GM19025 (cell line): ENCODE measurements around the gene TSPAN12.
"Not testable (repeated sequence)": the region's sequence is repeated elsewhere in the genome, so short reads cannot be mapped to it uniquely, and the experiment has no call there.

ENCODE experiments used
- ATAC-seq: cut with Tn5 transposase; IDR thresholded peaks from one replicate; pipeline ENCODE4 v1.9.1; 2021; ENCODE audit warnings: mild to moderate bottlenecking, low read depth, moderate library complexity; ENCODE audit not compliant: unreplicated experiment

TSPAN12 gene

DNA sequence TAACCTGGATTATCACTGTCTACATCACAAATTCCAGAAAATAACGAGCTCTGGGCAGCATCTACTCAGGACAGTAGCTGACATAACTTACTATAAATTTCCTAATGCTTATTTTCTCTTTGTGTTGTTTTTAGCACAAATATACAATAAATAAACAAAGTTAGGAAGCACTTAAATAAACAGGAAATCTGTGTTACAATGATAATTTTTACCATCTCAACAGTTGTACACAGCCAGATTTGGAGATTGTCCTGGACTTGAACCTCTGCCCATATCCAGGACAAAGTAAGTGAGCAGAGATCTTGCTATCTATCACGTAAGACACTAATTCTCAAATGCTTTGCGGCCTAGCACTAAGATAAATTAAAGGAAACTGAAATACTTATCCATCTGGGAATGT lies 48.7 kb downstream of the TSPAN12 start:
- ATAC-seq = no peak

DNA sequence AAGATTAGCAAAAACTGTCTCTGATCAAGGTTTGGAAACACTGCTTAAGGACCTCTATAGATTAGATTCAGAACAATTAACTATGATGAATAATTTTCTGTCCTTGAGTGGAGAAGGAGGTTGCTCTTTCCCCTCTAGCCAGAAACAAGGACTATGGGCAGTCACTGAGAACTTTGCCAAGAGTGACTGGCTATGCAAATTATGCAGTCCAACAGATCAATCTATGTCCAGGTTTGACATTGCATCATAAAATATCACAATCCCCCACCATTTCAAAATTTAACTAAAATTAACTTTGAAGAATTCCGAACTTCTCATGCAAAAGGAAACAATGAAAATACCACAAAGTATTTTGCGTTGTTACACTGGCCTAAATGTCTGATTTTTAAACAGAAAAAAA lies 50.6 kb downstream of the TSPAN12 start:
- no peak for ATAC-seq

DNA sequence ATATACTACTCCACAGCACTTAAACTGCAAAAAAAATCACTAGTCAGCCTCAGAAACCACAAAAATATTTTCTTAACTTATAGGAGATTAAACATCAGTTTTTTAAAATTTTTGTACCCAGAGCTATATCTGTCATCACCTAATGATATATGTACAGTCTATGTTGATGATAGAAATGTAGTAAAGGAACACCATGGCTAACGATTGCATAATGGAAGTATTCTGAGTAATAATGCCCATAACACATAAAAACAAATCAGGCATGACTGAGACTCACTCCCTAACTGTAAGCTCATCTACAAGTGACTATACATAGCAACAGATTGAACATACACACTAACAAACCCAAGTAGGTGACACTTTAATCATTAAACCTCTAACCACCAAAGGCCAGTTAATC lies 51.3 kb downstream of the TSPAN12 start:
- no peak for ATAC-seq

DNA sequence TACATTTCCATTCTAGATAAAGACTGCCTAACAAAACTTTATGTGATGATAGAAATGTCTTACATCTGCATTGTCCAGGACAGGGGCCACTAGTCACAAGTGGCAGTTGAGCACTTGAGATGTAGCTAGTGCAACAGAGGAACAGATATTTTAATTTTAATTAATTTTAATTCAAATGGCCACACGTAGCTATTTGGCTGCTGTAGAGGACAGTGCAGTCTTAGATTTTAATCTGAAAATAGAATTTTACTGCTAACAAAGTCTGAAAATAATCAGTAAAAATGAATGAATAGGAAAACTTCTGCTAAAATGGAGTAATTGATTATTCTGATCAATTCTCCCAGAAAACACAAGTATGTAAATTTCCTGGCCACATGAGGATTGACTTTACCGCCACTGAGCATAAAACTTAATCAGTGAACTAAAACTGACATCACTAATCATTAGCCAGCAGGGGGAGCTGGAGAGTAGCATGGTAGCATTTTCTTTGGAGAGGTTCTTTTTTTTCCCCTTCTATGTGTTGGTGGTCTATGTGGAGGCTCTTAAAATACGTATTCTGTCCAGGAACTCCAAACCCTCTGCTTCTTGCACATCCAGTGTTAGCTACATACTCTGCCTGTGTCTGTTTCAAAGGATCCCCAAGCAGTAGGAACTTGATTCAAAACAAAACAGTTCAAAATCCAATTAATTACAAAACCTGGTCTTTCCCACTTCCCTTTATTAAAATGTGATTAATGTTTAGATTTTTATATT lies 52.1 kb downstream of the TSPAN12 start:
- ATAC-seq = peak; percentile 69

DNA sequence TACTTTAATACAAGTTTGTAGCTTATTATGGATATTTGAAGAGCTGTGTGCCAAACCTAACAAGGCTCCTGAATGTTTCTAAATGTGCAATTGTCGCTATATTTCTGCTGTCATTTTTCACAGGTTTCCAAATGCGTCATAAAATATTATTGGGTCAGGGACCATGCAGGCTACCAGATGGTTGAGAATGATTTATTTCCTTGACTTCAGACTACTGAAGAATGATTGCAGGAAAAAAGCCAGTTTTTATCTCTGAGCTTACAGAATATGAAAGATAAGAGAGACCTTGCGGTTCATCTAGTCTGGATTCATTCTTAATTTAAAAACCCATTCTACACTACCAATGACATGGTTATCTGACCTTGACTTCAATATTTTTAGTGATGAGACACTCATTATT lies 55.2 kb downstream of the TSPAN12 start:
- no peak for ATAC-seq

DNA sequence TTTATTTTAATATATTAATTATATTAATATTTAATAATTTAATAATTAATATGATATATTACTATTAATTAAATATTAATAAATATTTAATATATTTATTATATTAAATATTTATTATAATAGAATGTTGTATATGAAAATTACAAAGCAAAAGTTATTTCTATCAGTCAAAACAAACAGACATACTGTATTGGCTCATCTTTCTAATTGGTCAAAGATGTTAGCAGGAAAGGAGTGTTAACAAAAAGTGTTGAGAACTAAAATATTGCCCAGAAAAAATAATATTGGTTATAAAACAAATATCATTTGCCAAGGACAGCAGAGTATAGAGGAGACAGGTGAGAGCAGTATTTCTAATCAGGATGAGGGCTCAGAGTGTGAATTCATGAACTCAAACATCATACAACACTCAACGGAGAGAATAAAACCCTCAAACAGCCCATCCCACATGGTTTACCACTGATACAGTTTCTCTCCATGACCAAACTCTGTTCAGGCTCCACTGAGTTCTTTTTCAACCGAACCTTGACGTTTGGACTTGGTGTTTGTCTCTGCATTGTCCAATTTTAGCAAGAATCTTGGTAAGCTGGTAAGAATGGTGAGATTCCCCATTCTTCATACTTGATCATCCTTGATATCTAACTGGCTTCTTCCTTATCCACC lies 58.0 kb downstream of the TSPAN12 start:
- ATAC-seq = no peak

DNA sequence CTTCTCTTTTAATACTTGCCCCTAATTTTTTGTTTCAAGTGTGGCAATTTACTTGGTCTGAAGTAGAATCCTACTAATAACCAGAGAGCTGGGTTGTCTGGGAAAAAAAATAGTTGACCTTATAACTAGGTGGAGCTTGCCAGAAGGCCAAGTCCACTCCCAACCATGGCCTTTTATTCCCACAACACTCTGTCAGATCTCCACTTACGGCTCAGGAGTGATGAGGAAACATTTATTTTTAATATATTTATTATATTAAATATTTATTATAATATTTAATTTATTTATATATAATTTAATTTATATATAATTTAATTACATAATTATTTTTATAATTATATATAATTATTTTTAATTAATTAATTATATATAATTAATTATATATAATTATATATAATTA lies 58.8 kb downstream of the TSPAN12 start:
- no peak for ATAC-seq

DNA sequence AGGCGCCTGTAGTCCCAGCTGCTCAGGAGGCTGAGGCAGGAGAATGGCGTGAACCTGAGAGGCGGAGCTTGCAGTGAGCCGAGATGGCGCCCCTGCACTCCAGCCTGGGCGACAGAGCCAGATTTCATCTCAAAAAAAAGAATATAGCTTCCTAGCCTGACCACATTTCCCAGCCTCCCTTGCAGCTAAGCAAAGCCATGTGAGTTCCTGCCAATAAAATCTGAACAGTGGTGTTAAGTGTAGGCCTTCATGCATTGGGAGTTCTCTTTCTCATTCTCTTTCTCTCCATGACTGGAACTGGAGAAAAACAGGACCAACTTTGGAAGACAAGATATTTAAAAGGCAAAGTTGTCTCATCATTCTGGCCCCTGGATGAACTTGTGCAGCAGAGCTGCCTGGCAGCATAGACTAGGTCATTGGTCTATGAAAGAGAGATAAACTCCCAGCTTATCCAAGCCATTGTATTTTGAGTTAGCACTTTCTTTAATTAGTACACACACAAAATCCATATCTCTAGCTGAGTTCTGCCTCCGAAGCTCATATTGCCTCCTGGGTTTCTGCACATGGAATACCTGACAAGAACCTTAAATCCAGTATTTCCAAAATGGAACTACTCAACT lies 60.8 kb downstream of the TSPAN12 start:
- no peak for ATAC-seq

DNA sequence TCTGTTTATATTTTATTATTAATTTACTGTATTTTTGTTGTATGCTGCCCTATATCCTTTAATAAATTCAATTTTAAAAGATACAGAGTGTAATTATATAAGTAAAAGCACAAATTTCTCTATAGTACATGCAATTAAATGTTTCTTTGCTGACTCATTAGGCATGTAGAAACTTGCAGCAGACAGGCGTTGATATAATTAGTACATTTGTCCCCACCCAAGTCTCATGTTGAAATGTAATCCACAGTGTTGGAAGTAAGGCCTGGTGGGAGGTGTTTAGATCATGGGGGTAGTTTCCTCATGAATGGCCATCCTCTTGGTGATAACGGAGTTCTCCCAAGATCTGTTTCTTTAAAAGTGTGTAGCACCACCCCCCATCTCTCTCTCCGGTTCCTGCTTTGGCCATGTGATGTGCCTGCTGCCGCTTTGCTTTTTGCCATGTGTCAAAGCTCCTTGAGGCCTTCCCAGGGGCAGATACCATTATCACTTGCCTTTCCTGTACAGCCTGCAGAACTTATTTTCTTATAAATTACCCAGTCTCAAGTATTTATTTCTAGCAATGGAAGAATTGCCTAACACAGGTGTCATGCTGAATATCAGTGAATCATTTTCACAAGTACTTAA lies 63.7 kb downstream of the TSPAN12 start:
- ATAC-seq = no peak

DNA sequence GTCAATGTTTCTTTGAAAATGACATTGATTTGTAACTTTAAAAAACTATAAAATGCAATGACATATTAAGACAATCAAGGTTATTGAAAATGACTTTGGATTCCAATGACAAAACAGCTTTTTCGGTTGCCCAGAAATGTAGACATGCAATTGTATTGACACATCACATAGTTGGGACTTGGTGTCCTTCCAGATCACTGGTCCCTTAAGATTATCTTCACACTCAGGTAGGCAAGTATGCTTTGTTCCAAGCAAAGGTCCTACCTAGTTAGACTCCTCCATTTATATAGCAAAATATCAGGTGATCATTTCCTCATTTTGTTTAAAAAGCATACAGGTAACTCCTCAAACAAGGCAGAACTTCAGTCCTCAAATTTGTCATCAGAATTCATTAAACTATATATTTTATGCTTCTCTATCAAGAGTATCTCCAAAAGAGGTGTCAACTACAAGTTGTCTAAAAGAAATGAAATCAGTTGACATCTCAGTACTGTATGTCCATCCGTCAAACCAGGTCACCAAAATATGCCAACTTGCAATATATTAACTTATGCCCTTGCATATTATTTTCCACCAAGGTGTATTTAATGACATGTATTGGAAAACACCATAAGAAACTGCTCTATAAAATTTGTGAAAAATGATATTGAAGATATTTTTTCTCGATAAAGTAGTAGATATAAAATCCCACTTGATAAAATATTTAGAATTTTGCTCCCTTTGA lies 64.6 kb downstream of the TSPAN12 start:
- ATAC-seq = no peak

DNA sequence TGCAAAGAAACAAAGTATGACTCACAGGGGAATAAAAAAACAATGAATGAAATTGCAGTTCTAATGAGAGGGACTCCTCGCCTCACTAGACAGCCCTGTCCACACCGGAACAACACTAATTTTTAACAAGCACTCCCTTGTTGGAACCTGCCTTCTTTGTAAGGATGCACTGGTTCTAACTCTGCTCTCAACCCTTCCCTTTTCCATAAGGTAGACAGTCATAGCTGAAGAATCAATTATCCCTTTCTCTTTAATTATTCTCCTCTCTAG lies 65.1 kb downstream of the TSPAN12 start:
- no peak for ATAC-seq

DNA sequence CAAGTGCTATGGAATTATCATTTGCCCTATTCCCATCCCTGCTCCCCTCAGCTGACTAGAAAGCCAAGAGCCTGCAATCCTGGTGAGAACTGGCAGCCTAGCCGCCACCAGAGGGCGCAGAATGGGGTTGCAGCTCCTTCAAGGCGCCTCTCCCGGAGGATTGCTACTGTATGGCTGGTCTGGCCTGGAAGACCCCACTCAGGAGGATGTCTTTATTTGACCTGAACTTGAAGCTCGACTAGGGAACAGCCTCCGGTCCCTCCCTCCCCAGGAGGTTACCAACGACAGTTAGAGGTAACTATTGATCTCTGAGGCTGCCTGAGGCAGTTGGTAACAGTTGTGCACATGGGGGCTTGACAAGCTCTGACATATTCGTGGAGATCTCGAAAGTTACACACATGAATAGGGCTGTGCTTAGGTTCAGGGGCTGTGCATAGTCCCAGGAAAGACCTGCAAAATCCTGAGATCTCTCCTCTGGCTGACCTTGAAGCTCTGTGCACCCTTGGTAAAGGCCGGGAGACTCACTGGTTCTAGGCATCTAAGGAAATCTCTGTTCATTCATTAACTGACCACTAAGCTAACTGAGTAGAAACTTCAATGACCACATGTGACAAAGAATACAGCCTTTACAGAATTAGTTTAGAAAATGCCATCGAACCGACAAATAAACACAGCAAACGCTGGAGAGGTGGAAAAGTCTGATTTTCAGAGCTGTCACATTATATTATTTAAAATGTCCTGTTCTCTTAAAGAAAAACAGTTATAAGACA lies 65.7 kb downstream of the TSPAN12 start:
- ATAC-seq = peak; percentile 86

DNA sequence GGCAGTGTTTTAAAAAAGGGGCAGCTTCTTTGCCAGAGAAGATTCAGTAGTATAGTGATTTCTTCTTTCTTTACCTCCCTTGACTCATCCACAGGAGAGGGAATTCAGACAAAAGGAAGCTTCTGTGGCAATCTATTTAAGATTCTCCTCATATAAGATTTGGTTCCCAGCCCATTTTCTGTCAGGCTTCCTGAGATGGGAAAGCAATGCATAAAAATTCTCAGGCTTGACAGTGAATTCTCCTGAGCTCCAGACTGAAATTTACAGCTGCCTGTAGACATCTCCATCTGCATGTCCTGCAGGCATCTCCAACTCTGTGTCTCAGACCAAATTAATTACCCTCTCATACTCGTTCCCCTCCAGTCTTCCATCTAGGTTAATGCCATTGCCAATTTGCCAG lies 72.8 kb downstream of the TSPAN12 start:
- ATAC-seq = no peak

DNA sequence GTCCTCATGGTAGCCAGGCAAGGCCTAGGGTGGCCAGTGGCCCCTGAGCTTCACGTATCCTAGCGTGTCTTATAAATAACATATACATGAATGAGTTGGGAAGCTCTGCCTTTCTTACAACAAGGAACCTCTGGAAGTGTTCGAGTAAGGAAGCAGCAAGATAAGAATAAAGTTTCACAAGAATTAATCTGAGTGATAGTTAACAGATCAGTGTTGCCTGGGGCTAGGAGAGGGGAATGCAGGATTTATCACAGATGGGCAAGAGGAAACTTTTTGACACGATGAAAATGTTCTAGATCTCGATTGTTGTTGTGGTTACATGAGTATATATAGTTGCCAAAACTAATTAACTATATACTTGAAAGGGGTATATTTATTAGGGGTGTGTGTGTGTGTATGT lies 74.2 kb downstream of the TSPAN12 start:
- ATAC-seq = no peak

DNA sequence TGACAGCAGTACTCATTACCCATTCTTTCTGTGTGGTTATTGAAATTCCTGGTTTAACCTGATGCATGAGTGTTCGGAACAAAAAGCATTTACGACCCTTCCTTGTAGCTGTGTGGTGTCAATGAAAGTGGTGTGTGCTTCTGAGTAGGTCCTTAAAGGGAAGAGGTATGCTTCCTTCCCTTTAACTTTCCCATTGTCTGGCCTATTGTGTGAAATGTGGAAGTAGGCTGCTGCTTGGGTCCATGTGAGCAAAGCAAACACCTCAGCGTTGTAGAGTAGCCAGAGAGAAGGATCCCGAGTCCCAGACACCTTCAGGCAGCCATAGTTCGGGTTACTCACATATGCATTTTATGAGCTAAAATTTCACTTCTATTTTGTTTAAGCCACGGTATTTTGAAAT lies 74.7 kb downstream of the TSPAN12 start:
- no peak for ATAC-seq

DNA sequence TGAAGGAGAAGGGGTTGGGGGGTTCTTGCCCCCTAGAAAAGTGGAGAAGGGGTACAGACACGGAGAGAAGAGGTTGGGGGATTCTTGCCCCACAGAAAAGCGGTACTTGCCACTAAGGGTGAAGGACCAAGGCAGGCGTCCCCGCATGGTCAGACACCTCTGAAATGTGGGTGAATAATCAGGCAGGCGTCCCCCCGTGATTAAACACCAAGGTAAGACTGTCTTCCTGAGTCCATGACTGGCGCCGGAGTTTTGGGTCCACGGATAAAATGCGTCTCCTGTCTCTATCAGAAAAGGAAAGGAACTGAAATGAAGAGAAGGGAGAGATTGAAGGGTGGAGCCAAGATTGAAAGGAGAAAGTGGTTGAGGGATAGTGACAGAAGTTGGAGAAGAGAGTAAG lies 76.0 kb downstream of the TSPAN12 start:
- not testable (repeated sequence) for ATAC-seq

DNA sequence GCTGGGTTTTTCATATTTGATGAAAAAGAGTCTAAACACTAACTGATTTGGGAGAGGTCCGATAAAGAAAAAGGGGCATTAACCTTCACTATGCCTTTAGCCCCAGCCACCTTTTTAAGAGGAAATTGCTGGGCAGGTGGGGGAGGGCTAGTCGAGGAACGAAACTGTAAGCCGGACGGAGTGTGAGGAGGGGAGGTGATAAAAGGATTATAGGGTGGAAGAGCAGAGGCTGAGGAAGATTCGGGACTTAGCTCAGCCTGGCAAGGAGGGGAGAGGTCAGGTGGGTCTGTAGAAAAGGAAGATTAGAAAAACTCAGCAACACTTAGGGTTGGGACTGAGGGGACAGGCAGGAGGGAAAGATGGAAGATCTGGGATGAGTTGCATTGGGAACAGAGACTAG lies 77.0 kb downstream of the TSPAN12 start:
- ATAC-seq = no peak

DNA sequence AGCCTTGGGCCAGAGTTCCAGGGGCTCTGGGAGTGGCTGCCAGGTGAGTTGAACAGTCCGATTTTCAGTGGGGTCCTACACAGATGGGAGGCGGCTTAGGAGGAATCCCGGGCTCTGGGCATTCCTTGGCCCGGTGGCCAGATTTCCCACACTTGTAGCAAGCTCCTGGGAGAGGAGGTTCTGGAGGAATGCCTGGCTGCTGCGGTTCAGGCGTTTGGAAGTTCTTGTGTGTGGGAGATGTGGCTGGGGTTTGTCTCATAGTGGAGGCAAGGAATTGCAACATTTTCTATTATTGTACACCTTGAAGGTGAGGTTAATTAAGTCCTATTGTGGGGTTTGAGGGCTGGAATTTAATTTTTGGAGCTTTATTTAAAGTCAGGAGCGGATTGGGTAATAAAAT lies 77.5 kb downstream of the TSPAN12 start:
- ATAC-seq = not testable (repeated sequence)

DNA sequence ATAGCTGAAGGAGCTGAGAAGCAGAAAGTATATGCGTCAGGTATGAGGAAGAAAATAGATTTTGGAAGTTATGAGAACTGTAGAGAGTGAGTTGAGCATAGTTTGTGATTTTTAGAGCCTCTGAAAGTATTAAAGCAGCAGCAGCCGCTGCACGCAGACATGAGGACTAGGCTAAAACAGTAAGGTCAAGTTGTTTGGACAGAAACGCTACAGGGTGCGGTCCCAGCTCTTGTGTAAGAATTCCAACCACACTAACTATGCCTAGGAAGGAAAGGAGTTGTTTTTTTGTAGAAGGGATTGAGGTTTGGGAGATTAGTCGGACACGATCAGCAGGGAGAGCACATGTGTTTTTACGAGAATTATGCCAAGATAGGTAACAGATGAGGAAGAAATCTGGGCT lies 78.9 kb downstream of the TSPAN12 start:
- not testable (repeated sequence) for ATAC-seq

DNA sequence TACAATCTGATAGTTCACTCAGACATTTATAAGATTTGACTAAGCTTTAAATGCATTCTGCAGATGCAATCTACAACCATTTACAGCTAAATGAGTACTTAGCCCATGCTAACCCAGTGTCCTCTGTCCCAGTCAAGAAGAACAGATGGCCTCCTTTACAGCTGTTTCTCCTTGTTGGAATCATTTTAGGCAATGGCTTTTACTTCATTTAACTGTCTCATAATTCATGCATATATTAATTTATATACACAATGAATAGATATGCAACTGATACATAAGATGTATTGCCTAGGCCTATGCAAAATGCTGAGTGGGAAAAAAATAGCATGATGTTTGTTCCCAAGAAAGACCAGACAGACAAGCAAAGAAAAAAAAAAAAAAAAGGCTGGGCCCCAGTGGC lies 82.2 kb downstream of the TSPAN12 start:
- ATAC-seq = no peak
